HG03342 (cell line): ENCODE data around the gene PPCS.
"Not testable (repeated sequence)": the region's sequence is repeated elsewhere in the genome, so short reads cannot be mapped to it uniquely, and the experiment has no call there.

Experiments used
- ATAC-seq: cut with Tn5 transposase; IDR thresholded peaks from one replicate; pipeline ENCODE4 v1.9.1; 2021; ENCODE audit warnings: mild to moderate bottlenecking, moderate library complexity; ENCODE audit not compliant: unreplicated experiment

PPCS gene

DNA sequence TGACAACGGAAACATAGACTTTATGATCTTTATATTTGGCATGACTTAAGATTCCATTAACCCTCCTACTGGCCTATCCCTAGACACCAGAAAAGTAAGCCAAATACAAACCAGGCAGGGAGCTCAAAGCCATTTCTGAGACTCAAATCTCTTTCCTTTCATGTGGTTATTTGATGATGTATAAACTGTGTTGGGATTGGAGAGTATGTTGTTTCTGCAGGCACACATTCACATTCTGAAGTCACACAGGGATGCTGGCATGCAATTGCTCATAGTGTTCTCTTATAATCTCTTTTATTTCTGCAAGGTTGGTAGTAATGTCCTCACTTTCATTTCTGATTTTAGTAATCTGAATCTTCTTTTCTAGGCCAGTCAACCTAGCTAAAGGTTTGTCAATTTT is 6.3 kb upstream of the PPCS start:
- no peak for ATAC-seq

GRCh38 chr1:42453386-42453785 is 3.0 kb upstream of the PPCS start:
- ATAC-seq, result no peak

DNA sequence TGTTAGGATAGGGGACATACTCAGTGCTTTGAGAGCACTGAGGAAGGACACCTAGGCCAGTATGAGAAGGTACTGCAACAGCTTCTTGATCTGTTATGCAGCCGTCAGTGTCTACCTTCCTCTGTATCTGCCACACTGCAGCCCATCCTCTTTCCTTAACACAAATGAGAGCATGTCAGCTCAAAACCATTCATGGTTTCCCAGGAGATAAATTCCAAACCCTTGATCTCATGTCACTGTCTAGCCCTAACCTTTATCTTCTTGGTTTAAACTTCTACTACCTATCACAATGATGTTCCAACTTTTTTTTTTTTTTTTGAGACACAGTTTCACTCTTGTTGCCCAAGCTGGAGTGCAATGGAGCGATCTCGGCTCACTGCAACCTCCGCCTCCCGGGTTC is 1.9 kb upstream of the PPCS start:
- ATAC-seq, result no peak

GRCh38 chr1:42456754-42457089 is 379 bp downstream of the PPCS start:
- peak; percentile 57 for ATAC-seq

DNA sequence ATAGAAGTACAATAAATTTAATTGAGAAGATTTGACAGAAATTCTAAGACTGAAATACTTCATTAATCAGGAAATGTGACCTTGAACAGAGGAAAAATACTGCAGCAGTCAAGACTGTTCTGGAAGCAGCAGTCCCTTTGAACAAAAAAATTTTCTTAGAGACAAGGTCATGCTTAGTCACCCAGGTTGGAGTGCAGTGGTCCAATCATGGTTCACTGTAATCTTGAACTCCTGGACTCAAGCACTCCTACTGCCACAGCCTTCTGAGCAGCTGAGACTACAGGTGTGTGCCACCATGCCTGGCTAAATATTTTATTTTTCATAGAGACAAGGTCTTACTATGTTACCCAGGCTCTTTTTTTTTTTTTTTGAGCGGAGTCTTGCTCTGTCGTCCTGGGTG is 4.9 kb downstream of the PPCS start:
- ATAC-seq, result no peak

- peak; percentile 99 for ATAC-seq
Measured at GRCh38 chr1:42462828-42463763, 6.8 kb downstream of the PPCS start, which contains the start of gene CCDC30. TSS of gene CCDC30 (plus strand) at chr1:42463286. CDS start at chr1:42480552, 17,266 bp downstream.

DNA sequence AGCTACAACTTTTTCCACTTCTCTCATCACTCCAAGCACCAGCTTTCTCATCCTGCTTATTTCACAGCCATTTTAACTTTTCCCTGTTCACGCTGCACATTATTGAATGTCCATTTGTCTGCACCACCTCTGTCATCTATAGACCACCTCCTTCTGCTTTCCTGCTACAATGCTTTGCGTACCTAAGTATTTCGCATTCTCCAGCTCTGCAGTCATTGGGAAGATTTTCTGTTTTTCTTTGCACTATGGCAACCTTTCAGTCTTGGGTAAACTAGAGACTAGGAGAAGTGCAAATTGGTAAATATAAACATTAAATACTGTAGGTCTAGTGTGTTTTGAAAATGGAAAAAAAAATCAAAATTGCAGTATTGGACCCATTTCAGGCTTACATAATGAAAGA is 7.6 kb downstream of the PPCS start:
- no peak for ATAC-seq

DNA sequence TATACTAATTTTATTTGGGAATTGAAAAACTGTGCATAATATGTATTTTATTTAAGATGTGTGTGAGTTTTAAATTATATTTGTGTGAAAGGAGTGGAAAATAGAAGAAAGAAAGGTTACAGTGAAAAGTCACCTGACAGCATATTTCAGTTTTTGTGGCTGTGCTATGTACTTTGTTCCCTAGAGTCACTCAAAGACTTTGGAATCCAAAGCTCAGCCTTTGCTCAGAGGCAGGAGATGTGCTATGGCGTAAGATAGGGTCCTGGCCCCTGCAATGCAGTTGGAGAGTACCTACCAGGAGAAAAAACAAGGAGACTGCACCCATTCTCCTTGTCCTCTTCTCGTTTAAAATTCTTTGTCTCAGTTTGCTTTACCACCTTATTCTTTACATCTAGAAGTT is 9.7 kb downstream of the PPCS start:
- no peak for ATAC-seq

GRCh38 chr1:42469727-42470126 is 13.4 kb downstream of the PPCS start:
- no peak for ATAC-seq

- ATAC-seq, result no peak
Measured at GRCh38 chr1:42476605-42477004, 20.3 kb downstream of the PPCS start.

GRCh38 chr1:42477354-42477753 is 21.0 kb downstream of the PPCS start:
- not testable (repeated sequence) for ATAC-seq

- no peak for ATAC-seq
Measured at GRCh38 chr1:42477775-42478174, 21.4 kb downstream of the PPCS start.

DNA sequence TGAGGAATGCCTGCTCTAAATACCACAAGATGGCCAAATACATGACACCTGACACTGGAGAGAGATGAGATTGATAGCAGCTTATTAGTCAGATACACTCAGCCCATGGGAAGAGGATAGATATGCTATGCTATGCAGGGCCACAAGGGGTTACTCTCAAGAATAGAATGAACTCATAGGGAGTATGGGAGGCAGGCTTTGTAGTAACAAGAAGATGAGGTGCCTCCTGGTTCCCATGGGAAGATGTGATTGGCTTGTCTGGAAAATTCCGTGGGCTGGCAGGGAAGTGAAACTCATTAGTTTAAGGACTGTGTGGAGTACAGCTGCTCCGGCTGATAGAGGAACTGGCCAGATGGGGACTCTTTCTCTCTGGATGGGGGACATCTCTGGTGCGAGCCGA is 23.3 kb downstream of the PPCS start:
- ATAC-seq, result no peak

DNA sequence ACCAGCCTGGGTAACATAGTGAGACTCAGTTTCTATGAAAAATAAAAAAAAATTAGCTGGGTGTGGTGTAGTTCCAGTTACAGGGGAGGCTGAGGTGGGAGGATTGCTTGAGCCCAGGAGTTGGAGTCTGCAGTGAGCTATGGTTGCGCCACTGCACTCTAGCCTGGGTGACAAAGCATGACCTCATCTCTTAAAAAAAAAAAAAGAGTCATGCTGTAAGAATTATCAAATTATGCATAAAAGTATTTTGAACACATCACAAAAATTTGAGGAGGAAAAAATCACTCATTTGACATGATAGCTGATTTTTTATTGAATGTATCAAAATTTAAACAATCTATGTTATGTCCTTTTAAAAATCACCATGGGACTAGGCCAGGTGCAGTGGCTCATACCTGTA is 24.6 kb downstream of the PPCS start:
- no peak for ATAC-seq

DNA sequence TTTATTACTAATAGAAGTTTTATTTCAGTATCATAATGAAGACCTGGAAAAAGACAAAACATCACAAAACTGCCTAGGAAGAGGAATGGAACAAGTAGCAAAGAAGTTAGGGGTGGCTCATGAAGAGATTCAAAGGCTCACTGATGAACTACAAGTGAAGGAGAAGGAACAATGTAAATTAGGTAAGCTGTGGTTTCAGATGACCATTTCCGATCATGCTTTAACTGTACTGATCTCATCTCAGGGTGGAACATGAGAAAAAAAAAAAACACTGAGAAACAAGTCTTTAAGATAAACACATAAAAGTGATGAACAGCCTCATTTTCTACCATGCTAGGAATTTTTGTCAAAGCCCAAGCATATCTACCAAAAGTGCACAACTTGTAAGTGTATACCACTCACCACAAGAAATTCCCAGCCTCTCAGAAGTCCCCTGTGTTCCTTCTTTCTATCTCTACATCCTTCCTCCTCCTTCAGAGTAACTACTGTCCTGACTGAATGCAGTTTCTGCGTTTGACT is 26.4 kb downstream of the PPCS start:
- ATAC-seq, result no peak

GRCh38 chr1:42484382-42484781 is 28.0 kb downstream of the PPCS start:
- ATAC-seq, result no peak

GRCh38 chr1:42490237-42490636 is 33.9 kb downstream of the PPCS start:
- no peak for ATAC-seq

GRCh38 chr1:42502031-42502430 is 45.7 kb downstream of the PPCS start:
- ATAC-seq, result not testable (repeated sequence)

DNA sequence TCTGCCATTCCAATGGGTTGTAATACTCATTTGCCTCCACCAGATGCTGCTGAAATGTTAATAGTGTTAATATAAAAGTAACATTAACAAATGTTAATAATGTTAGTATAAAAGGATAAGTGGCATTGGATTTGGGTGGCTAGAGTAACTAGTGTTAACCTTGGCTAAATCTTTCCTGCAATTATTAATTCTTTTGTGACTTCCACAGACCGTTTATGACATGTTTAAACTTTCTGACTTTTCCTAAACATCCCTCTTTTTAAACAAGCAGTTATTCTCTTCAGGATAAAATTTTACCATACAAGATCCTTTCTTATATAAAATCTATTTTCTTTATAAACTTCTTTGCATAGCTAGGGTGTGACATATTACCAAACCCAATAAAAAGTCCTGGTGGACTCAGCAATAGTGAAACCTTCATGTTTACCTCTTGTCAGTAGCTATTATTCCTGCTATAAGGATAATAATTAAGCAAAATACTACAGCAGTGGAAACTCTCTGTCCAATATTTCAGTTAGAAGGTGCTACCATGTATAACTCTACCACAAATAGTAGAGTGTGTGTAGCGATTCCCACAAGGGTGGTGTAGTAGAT is 48.3 kb downstream of the PPCS start:
- no peak for ATAC-seq

- ATAC-seq, result no peak
Measured at GRCh38 chr1:42506576-42506975, 50.2 kb downstream of the PPCS start.
